ENCODE measurements around the gene MYADML2. TPM values are rescaled to one million over a fixed set of nuclear protein-coding genes. Genes with fewer than 3 reads are reported as not detected.

The MYADML2 gene
- total and polyA plus RNA-seq, 10 of the 15 experiments (the other 5 are each of a cell fraction or from before 2014, with no cell fraction given): not detected

- Histone ChIP-seq H3K36me3 (ENCODE audit: control insufficient read depth in 2 of 2, insufficient read depth in 2 of 2, low read length in 1 of 2) (peaks cover 0 to 2% of the 10 kb centered on the region in 2 experiments; a peak in 1 of 4 replicates), H3K4me2 (ENCODE audit: control insufficient read depth, insufficient read depth) (no peak overlapping the region), H4K20me1 (ENCODE audit: control insufficient read depth, insufficient read depth) (no peaks in the 10 kb centered on the region), H3K9me3 (replicated peaks; ENCODE audit: control insufficient read depth, insufficient read depth, low read length) (no peaks in the 10 kb centered on the region), H3K9ac (ENCODE audit: control insufficient read depth, insufficient read depth, low read length) (no peak overlapping the region), H3K27ac (ENCODE audit: control insufficient read depth, insufficient read depth) (no peak overlapping the region), H3K4me1 (ENCODE audit: control insufficient read depth, insufficient read depth, low read length) (peaks cover 17% of the 10 kb centered on the region), H3K4me3 (no peak overlapping the region), H3K79me2 (ENCODE audit: control insufficient read depth, insufficient read depth, low read length) (peaks cover 10% of the 10 kb centered on the region), H2AFZ (ENCODE audit: control insufficient read depth, low read depth, low read length) (no peak overlapping the region), H3K27me3 (replicated peaks in 1 of 2; ENCODE audit: control insufficient read depth in 2 of 2, insufficient read depth in 2 of 2, low read length in 1 of 2) (no peaks in the 10 kb centered on the region)
- DNase-seq (ENCODE audit: low read depth, low spot score): no peak
- SMC1A ChIA-PET (ENCODE audit: uncharacterized antibody, unreplicated experiment): no interaction called here
- POLR2A ChIA-PET: no interaction called here
- no TSS peak for BruUV-seq (replicated peaks)
- RAD21 ChIA-PET (ENCODE audit: unreplicated experiment): no interaction called here
- FAIRE-seq: no peak
- in situ Hi-C loops (cut with MboI): no loop called here
- no peak for ATAC-seq
- intact Hi-C loops (cut with micrococcal nuclease; ENCODE audit: unreplicated experiment): no loop called here
- CTCF ChIA-PET: no interaction called here
- WGBS (ENCODE audit: insufficient coverage, insufficient replicate concordance, low lambda C conversion rate, missing lambda C conversion rate): 69% methylated on average over 9 of the region's 9 CpGs
- TF ChIP-seq EGR1 (IDR thresholded peaks at IDR 0.05; ENCODE audit: borderline replicate concordance in 1 of 2, low read depth in 2 of 2, low read length in 2 of 2): no peak
- 0 out of 2 replicates have a peak, but pooled peaks have one; percentile 6 for TF ChIP-seq RUNX3 (IDR thresholded peaks at IDR 0.05; ENCODE audit: low read length)
- no peak for TF ChIP-seq ZBED1 (IDR thresholded peaks at IDR 0.05; ENCODE audit: borderline replicate concordance)
- TF ChIP-seq NR2F1 (conservative IDR thresholded peaks at IDR 0.05): no peak
- TF ChIP-seq BCL11A (IDR thresholded peaks at IDR 0.05; ENCODE audit: low read depth, low read length): no peak
Measured at GRCh38 chr17:81932333-81932983, 14.6 kb downstream of the MYADML2 start.

- RAD21 ChIA-PET (ENCODE audit: unreplicated experiment): no interaction called here
- H3K36me3 ChIP-seq (ENCODE audit: control insufficient read depth in 2 of 2, insufficient read depth in 2 of 2, low read length in 1 of 2): peaks cover 0 to 2% of the 10 kb centered on the region in 2 experiments; a peak in 1 of 4 replicates
- H3K27ac ChIP-seq (ENCODE audit: control insufficient read depth, insufficient read depth): no peak overlapping the region
- H4K20me1 ChIP-seq (ENCODE audit: control insufficient read depth, insufficient read depth): no peaks in the 10 kb centered on the region
- intact Hi-C loops (cut with micrococcal nuclease; ENCODE audit: unreplicated experiment): no loop called here
- no peak overlapping the region for H3K4me2 ChIP-seq (ENCODE audit: control insufficient read depth, insufficient read depth)
- FAIRE-seq: no peak
- POLR2A ChIA-PET: interaction anchor here (0.6 kb wide), 1 partner anchor 277 kb away, joined by 3 read pairs; no protein-coding TSS in a partner anchor
- BruUV-seq (replicated peaks): no TSS peak
- no peak overlapping the region for H3K4me3 ChIP-seq
- CTCF ChIA-PET: no interaction called here
- H3K9ac ChIP-seq (ENCODE audit: control insufficient read depth, insufficient read depth, low read length): no peak overlapping the region
- no peak for DNase-seq (ENCODE audit: low read depth, low spot score)
- H2AFZ ChIP-seq (ENCODE audit: control insufficient read depth, low read depth, low read length): no peak overlapping the region
- in situ Hi-C loops (cut with MboI): no loop called here
- H3K4me1 ChIP-seq (ENCODE audit: control insufficient read depth, insufficient read depth, low read length): peaks cover 17% of the 10 kb centered on the region
- 7% methylated on average over 15 of the region's 15 CpGs for WGBS (ENCODE audit: insufficient coverage, insufficient replicate concordance, low lambda C conversion rate, missing lambda C conversion rate)
- no peak for TF ChIP-seq NFIC (IDR thresholded peaks at IDR 0.05; ENCODE audit: low read depth, low read length)
- peak; percentile 45; the same call in 1 of the 2 replicates for TF ChIP-seq POLR2A (IDR thresholded peaks at IDR 0.05; ENCODE audit: low read depth, low read length)
- peaks cover 11% of the 10 kb centered on the region for H3K79me2 ChIP-seq (ENCODE audit: control insufficient read depth, insufficient read depth, low read length)
- SMC1A ChIA-PET (ENCODE audit: uncharacterized antibody, unreplicated experiment): no interaction called here
- no peak for ATAC-seq
- H3K27me3 ChIP-seq (replicated peaks in 1 of 2; ENCODE audit: control insufficient read depth in 2 of 2, insufficient read depth in 2 of 2, low read length in 1 of 2): no peaks in the 10 kb centered on the region
- no peaks in the 10 kb centered on the region for H3K9me3 ChIP-seq (replicated peaks; ENCODE audit: control insufficient read depth, insufficient read depth, low read length)
Measured at GRCh38 chr17:81931557-81932332, 15.3 kb downstream of the MYADML2 start.

Measured in GM12878 (cell line).